Activated CD4-positive, alpha-beta memory T cell treated with anti-CD3 and anti-CD28 coated beads, Interleukin-2, amount 10 ng/mL, durations not matched to agents 7 days and 5 days (primary cell): ENCODE results near the gene MMP20. TPM values are rescaled to one million over a fixed set of nuclear protein-coding genes. Genes with fewer than 3 reads are reported as not detected.
"Not testable (repeated sequence)": the region's sequence is repeated elsewhere in the genome, so short reads cannot be mapped to it uniquely, and the experiment has no call there.

Source experiments
- CTCF ChIA-PET: fragments of 350-600 bp; sonication (Branson Sonifier 250); formaldehyde crosslinking; loops from one replicate; lab custom pipeline; 2021; ENCODE audit warnings: antibody characterized with exemption, inconsistent platforms; lab: Charles Lee
- POLR2A ChIA-PET: fragments of 350-600 bp; sonication (Branson Sonifier 250); formaldehyde crosslinking; loops from one replicate; lab custom pipeline; 2021; ENCODE audit warnings: antibody characterized with exemption; lab: Charles Lee
- DNase-seq: peaks from one replicate; pipeline ENCODE4 v3.0.0-alpha.2; 2020
- H3K27ac Mint-ChIP-seq: one replicate; pipeline ENCODE4 v1.8.0; 2021; ENCODE audit warnings: mild to moderate bottlenecking, mixed read lengths
- H3K27me3 Mint-ChIP-seq: one replicate; pipeline ENCODE4 v1.8.0; 2021; ENCODE audit warnings: mixed read lengths
- H3K36me3 Mint-ChIP-seq: one replicate; pipeline ENCODE4 v1.8.0; 2021; ENCODE audit warnings: low read depth, mixed read lengths
- H3K4me1 Mint-ChIP-seq: one replicate; pipeline ENCODE4 v1.8.0; 2021; ENCODE audit warnings: mixed read lengths
- H3K4me3 Mint-ChIP-seq: one replicate; pipeline ENCODE4 v1.8.0; 2021; ENCODE audit warnings: mild to moderate bottlenecking, mixed read lengths
- H3K9me3 Mint-ChIP-seq: one replicate; pipeline ENCODE4 v1.8.0; 2021; ENCODE audit warnings: mixed read lengths
- total RNA-seq, 2 experiments: library from RNA; stranded (reverse); gene quantifications; one replicate each; pipeline ENCODE4 v1.2.3, GENCODE V29; 2021

Gene MMP20
- total RNA-seq, 2 experiments from 2014 or later, result not detected

- H3K4me3 Mint-ChIP-seq, result no peak overlapping the region
- no peaks in the 10 kb centered on the region for H3K4me1 Mint-ChIP-seq
- POLR2A ChIA-PET, result no interaction called here
- peaks cover 15% of the 10 kb centered on the region for H3K27me3 Mint-ChIP-seq
- H3K9me3 Mint-ChIP-seq, result no peaks in the 10 kb centered on the region
- H3K27ac Mint-ChIP-seq, result no peak overlapping the region
- CTCF ChIA-PET, result no interaction called here
- H3K36me3 Mint-ChIP-seq, result no peaks in the 10 kb centered on the region
- DNase-seq, result no peak
Measured at GRCh38 chr11:102640946-102641345, 15.8 kb upstream of the MMP20 start.

- ChIA-PET POLR2A (no interaction called here), CTCF (no interaction called here)
- no peak for DNase-seq
- no peaks in the 10 kb centered on the region for H3K36me3 Mint-ChIP-seq
- H3K9me3 Mint-ChIP-seq, result no peaks in the 10 kb centered on the region
- no peak overlapping the region for H3K27ac Mint-ChIP-seq
- no peak overlapping the region for H3K4me3 Mint-ChIP-seq
- H3K27me3 Mint-ChIP-seq, result peaks cover 17% of the 10 kb centered on the region
- H3K4me1 Mint-ChIP-seq, result no peaks in the 10 kb centered on the region
Measured at GRCh38 chr11:102639656-102640055, 14.5 kb upstream of the MMP20 start.

GRCh38 chr11:102637731-102638130 is 12.6 kb upstream of the MMP20 start:
- no peaks in the 10 kb centered on the region for H3K9me3 Mint-ChIP-seq
- H3K4me3 Mint-ChIP-seq, result no peak overlapping the region
- DNase-seq, result no peak
- no peak overlapping the region for H3K27ac Mint-ChIP-seq
- H3K27me3 Mint-ChIP-seq, result peaks cover 15% of the 10 kb centered on the region
- CTCF ChIA-PET, result no interaction called here
- POLR2A ChIA-PET, result no interaction called here
- H3K36me3 Mint-ChIP-seq, result no peaks in the 10 kb centered on the region
- H3K4me1 Mint-ChIP-seq, result no peaks in the 10 kb centered on the region

GRCh38 chr11:102633385-102634026 is 8.4 kb upstream of the MMP20 start:
- no peaks in the 10 kb centered on the region for H3K36me3 Mint-ChIP-seq
- POLR2A ChIA-PET, result no interaction called here

GRCh38 chr11:102632026-102632425 is 6.9 kb upstream of the MMP20 start:
- H3K36me3 Mint-ChIP-seq, result no peaks in the 10 kb centered on the region
- no peak for DNase-seq
- H3K27me3 Mint-ChIP-seq, result peaks cover 10% of the 10 kb centered on the region
- H3K9me3 Mint-ChIP-seq, result no peaks in the 10 kb centered on the region
- H3K4me1 Mint-ChIP-seq, result no peaks in the 10 kb centered on the region
- H3K4me3 Mint-ChIP-seq, result no peak overlapping the region
- H3K27ac Mint-ChIP-seq, result no peak overlapping the region
- CTCF ChIA-PET, result no interaction called here
- POLR2A ChIA-PET, result no interaction called here

More at GRCh38 chr11:102633385-102634026, 8.4 kb upstream of the MMP20 start:
- no peak overlapping the region for H3K4me3 Mint-ChIP-seq
- H3K27me3 Mint-ChIP-seq, result peaks cover 10% of the 10 kb centered on the region
- CTCF ChIA-PET, result interaction anchor here (0.5 kb wide), 1 partner anchor 244 kb away, joined by 3 read pairs; no protein-coding TSS in a partner anchor
- no peak for DNase-seq
- H3K27ac Mint-ChIP-seq, result no peak overlapping the region
- H3K4me1 Mint-ChIP-seq, result no peaks in the 10 kb centered on the region
- H3K9me3 Mint-ChIP-seq, result no peaks in the 10 kb centered on the region

- H3K9me3 Mint-ChIP-seq, result no peaks in the 10 kb centered on the region
- H3K27me3 Mint-ChIP-seq, result peaks cover 15% of the 10 kb centered on the region
- H3K4me1 Mint-ChIP-seq, result no peaks in the 10 kb centered on the region
- no peak overlapping the region for H3K4me3 Mint-ChIP-seq
- ChIA-PET CTCF (no interaction called here), POLR2A (no interaction called here)
- DNase-seq, result no peak
- H3K36me3 Mint-ChIP-seq, result no peaks in the 10 kb centered on the region
- no peak overlapping the region for H3K27ac Mint-ChIP-seq
Measured at GRCh38 chr11:102630598-102631448, 5.7 kb upstream of the MMP20 start.

- DNase-seq, H3K27ac Mint-ChIP-seq, H3K4me1 Mint-ChIP-seq, H3K4me3 Mint-ChIP-seq, POLR2A ChIA-PET, H3K36me3 Mint-ChIP-seq, CTCF ChIA-PET, H3K9me3 Mint-ChIP-seq: not testable (repeated sequence)
- H3K27me3 Mint-ChIP-seq, result peaks cover 16% of the 10 kb centered on the region
Measured at GRCh38 chr11:102629908-102630307, 4.8 kb upstream of the MMP20 start.

GRCh38 chr11:102626676-102627075 is 1.5 kb upstream of the MMP20 start:
- Mint-ChIP-seq H3K4me3 (no peak overlapping the region), H3K27me3 (peaks cover 16% of the 10 kb centered on the region), H3K9me3 (no peaks in the 10 kb centered on the region), H3K27ac (no peak overlapping the region), H3K4me1 (no peaks in the 10 kb centered on the region), H3K36me3 (no peaks in the 10 kb centered on the region)
- POLR2A ChIA-PET, result no interaction called here
- DNase-seq, result no peak
- CTCF ChIA-PET, result no interaction called here

- CTCF ChIA-PET, result interaction anchor here (2.3 kb wide), 1 partner anchor 11 kb away, joined by 5 read pairs; no protein-coding TSS in a partner anchor
- Mint-ChIP-seq H3K4me1 (no peaks in the 10 kb centered on the region), H3K27me3 (peaks cover 21% of the 10 kb centered on the region), H3K9me3 (no peaks in the 10 kb centered on the region), H3K27ac (no peak overlapping the region), H3K36me3 (no peaks in the 10 kb centered on the region), H3K4me3 (no peak overlapping the region)
- POLR2A ChIA-PET, result no interaction called here
- no peak for DNase-seq
Measured at GRCh38 chr11:102623998-102624397, 1.1 kb downstream of the MMP20 start.

- Mint-ChIP-seq H3K36me3 (no peaks in the 10 kb centered on the region), H3K27ac (no peak overlapping the region), H3K27me3 (peaks cover 21% of the 10 kb centered on the region), H3K4me3 (no peak overlapping the region), H3K9me3 (no peaks in the 10 kb centered on the region), H3K4me1 (no peaks in the 10 kb centered on the region)
- ChIA-PET CTCF (interaction anchor here (2.3 kb wide), 1 partner anchor 10 kb away, joined by 5 read pairs; no protein-coding TSS in a partner anchor), POLR2A (no interaction called here)
- no peak for DNase-seq
Measured at GRCh38 chr11:102623128-102623527, 2.0 kb downstream of the MMP20 start.

GRCh38 chr11:102622258-102622657 is 2.9 kb downstream of the MMP20 start:
- Mint-ChIP-seq H3K9me3 (no peaks in the 10 kb centered on the region), H3K4me1 (no peaks in the 10 kb centered on the region), H3K27me3 (peaks cover 19% of the 10 kb centered on the region), H3K4me3 (no peak overlapping the region), H3K36me3 (no peaks in the 10 kb centered on the region), H3K27ac (no peak overlapping the region)
- ChIA-PET POLR2A (no interaction called here), CTCF (interaction anchor here (2.3 kb wide), 1 partner anchor 9 kb away, joined by 5 read pairs; no protein-coding TSS in a partner anchor)
- DNase-seq, result no peak

- no peaks in the 10 kb centered on the region for H3K9me3 Mint-ChIP-seq
- H3K27me3 Mint-ChIP-seq, result peaks cover 12% of the 10 kb centered on the region
- H3K4me3 Mint-ChIP-seq, result no peak overlapping the region
- DNase-seq, result no peak
- CTCF ChIA-PET, result interaction anchor here (0.6 kb wide), 1 partner anchor 74 kb away, joined by 3 read pairs; no protein-coding TSS in a partner anchor
- H3K27ac Mint-ChIP-seq, result no peak overlapping the region
- H3K36me3 Mint-ChIP-seq, result no peaks in the 10 kb centered on the region
- POLR2A ChIA-PET, result no interaction called here
- no peaks in the 10 kb centered on the region for H3K4me1 Mint-ChIP-seq
Measured at GRCh38 chr11:102620818-102621561, 4.1 kb downstream of the MMP20 start.

- Mint-ChIP-seq H3K27me3 (peaks cover 7% of the 10 kb centered on the region), H3K27ac (no peak overlapping the region), H3K4me3 (no peak overlapping the region), H3K4me1 (no peaks in the 10 kb centered on the region), H3K9me3 (no peaks in the 10 kb centered on the region), H3K36me3 (no peaks in the 10 kb centered on the region)
- no peak for DNase-seq
- ChIA-PET CTCF (no interaction called here), POLR2A (no interaction called here)
Measured at GRCh38 chr11:102620179-102620578, 5.0 kb downstream of the MMP20 start.
